Neural cell (in vitro differentiated cells): ENCODE measurements around the gene CFAP43.

ENCODE experiments used
- CTCF ChIP-seq: fragments of 450-650 bp; IDR thresholded peaks from 2 replicates; pipeline ENCODE4 v1.5.1; 2014; ENCODE audit warnings: antibody characterized with exemption, mild to moderate bottlenecking, moderate library complexity; ENCODE audit not compliant: poor library complexity, severe bottlenecking
- EP300 ChIP-seq: fragments of 450-650 bp; conservative IDR thresholded peaks from 2 replicates; pipeline ENCODE4 v1.6.1; 2014; ENCODE audit warnings: antibody characterized with exemption, mild to moderate bottlenecking, moderate library complexity; ENCODE audit not compliant: poor library complexity, severe bottlenecking
- EZH2 ChIP-seq: fragments of 200-600, 300-800 bp; shearing (Covaris generic), sonication (generic); IDR thresholded peaks from 2 replicates; pipeline ENCODE4 v1.6.1; 2014; ENCODE audit warnings: antibody characterized with exemption, low read length, borderline replicate concordance, mild to moderate bottlenecking; ENCODE audit not compliant: insufficient read depth, poor library complexity, severe bottlenecking
- MXI1 ChIP-seq: fragments of 450-650 bp; conservative IDR thresholded peaks from 2 replicates; pipeline ENCODE4 v1.6.1; 2014; ENCODE audit warnings: antibody characterized with exemption, mild to moderate bottlenecking; ENCODE audit not compliant: poor library complexity, severe bottlenecking
- POLR2AphosphoS5 ChIP-seq: IDR thresholded peaks from 2 replicates; pipeline ENCODE4 v1.6.1; 2012
- RAD21 ChIP-seq: fragments of 450-650 bp; conservative IDR thresholded peaks from 2 replicates; pipeline ENCODE4 v1.6.1; 2014; ENCODE audit warnings: antibody characterized with exemption, mild to moderate bottlenecking, moderate library complexity
- SMC3 ChIP-seq: fragments of 450-650 bp; conservative IDR thresholded peaks from 2 replicates; pipeline ENCODE4 v1.6.1; 2014; ENCODE audit warnings: antibody characterized with exemption, mild to moderate bottlenecking, moderate library complexity; ENCODE audit not compliant: poor library complexity
- TAF1 ChIP-seq: IDR thresholded peaks from 2 replicates; pipeline ENCODE4 v1.6.1; 2012; ENCODE audit warnings: low read depth
- TF ChIP-seq, protein P1 (sequence below): IDR thresholded peaks from 2 replicates; pipeline ENCODE4 v1.6.1; 2012; ENCODE audit warnings: borderline replicate concordance

DNA sequence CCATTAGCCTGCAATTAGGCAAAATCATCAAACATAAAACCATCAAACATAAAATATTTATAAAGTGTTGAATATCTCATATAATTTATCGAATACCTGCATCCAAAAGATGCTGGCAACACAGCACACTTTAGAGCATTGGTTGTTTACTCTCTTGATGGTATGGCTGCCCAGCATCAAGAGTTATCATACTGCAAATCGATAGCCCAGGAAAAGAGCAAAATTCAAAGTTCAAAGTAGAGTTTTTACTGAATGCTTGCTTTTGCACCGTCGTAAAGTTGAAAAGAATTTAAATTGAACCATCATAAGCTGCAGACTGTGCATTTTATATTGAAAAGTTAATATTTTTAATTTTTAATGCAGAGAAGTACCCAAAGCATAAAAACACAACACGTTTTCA is 32.6 kb upstream of the CFAP43 start:
- no peak for TF ChIP-seq SMC3
- TF ChIP-seq CTCF: no peak
- no peak for TF ChIP-seq POLR2AphosphoS5
- no peak for TF ChIP-seq EP300
- TF ChIP-seq EZH2: no peak
- TF ChIP-seq RAD21: no peak
- TF ChIP-seq TAF1: no peak
- no peak for TF ChIP-seq MXI1
- TF ChIP-seq, protein P1, sequence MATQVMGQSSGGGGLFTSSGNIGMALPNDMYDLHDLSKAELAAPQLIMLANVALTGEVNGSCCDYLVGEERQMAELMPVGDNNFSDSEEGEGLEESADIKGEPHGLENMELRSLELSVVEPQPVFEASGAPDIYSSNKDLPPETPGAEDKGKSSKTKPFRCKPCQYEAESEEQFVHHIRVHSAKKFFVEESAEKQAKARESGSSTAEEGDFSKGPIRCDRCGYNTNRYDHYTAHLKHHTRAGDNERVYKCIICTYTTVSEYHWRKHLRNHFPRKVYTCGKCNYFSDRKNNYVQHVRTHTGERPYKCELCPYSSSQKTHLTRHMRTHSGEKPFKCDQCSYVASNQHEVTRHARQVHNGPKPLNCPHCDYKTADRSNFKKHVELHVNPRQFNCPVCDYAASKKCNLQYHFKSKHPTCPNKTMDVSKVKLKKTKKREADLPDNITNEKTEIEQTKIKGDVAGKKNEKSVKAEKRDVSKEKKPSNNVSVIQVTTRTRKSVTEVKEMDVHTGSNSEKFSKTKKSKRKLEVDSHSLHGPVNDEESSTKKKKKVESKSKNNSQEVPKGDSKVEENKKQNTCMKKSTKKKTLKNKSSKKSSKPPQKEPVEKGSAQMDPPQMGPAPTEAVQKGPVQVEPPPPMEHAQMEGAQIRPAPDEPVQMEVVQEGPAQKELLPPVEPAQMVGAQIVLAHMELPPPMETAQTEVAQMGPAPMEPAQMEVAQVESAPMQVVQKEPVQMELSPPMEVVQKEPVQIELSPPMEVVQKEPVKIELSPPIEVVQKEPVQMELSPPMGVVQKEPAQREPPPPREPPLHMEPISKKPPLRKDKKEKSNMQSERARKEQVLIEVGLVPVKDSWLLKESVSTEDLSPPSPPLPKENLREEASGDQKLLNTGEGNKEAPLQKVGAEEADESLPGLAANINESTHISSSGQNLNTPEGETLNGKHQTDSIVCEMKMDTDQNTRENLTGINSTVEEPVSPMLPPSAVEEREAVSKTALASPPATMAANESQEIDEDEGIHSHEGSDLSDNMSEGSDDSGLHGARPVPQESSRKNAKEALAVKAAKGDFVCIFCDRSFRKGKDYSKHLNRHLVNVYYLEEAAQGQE: no peak
